Transverse colon (tissue), 4 donors: ENCODE results near the gene IFT172. TPM values are rescaled to one million over a fixed set of nuclear protein-coding genes. Genes with fewer than 3 reads are reported as not detected.

Experiments
- DNase-seq: peaks from one replicate; pipeline ENCODE4 v3.0.0-alpha.2; 2019
- H3K27ac ChIP-seq, 4 donors: fragments of 200-600 bp; sonication (generic); 2 replicates each; pipeline ENCODE4 v1.5.1; 2016 to 2018; ENCODE audit warnings: inconsistent platforms in 4 of 4
- H3K27me3 ChIP-seq: fragments of 200-600 bp; sonication (generic); 2 replicates; pipeline ENCODE4 v1.5.1; 2017; ENCODE audit warnings: inconsistent platforms
- H3K36me3 ChIP-seq, 4 donors: fragments of 200-600 bp; sonication (generic); 2 replicates each; pipeline ENCODE4 v1.5.1; 2017 to 2019; ENCODE audit warnings: inconsistent platforms in 4 of 4
- H3K4me1 ChIP-seq, 4 donors: fragments of 200-600 bp; sonication (generic); 2 replicates each; pipeline ENCODE4 v1.5.1; 2017 to 2020; ENCODE audit warnings: inconsistent platforms in 4 of 4
- H3K4me3 ChIP-seq, 4 donors: fragments of 200-600 bp; sonication (generic); 1 replicate in 1 of 4; 2 replicates in 3 of 4; pipeline versions ENCODE4 v1.5.1 to v1.6.1; 2017 to 2019; ENCODE audit warnings: inconsistent platforms in 4 of 4
- H3K9me3 ChIP-seq, 2 donors: fragments of 200-600 bp; sonication (generic); 2 replicates each; pipeline ENCODE4 v1.5.1; 2017 to 2019; ENCODE audit warnings: inconsistent platforms in 2 of 2
- CTCF ChIP-seq, 5 experiments: fragments of 200-600 bp in 3 of 5; fragments of 450-650 bp in 2 of 5; sonication (generic) in 3 of 5; IDR thresholded peaks; 1 replicate in 2 of 5; 2 replicates in 3 of 5; pipeline ENCODE4 v1.5.1; 2016 to 2017; ENCODE audit warnings: antibody characterized with exemption in 5 of 5, inconsistent platforms in 3 of 5, mild to moderate bottlenecking in 2 of 5, moderate library complexity in 1 of 5
- EP300 ChIP-seq: sonication (generic); formaldehyde crosslinking; IDR thresholded peaks from one replicate; pipeline ENCODE4 v1.6.1; 2017; ENCODE audit warnings: antibody characterized with exemption, low read depth
- POLR2A ChIP-seq: fragments of 450-650 bp; IDR thresholded peaks from one replicate; pipeline ENCODE4 v1.6.1; 2016; ENCODE audit warnings: antibody characterized with exemption, mild to moderate bottlenecking, moderate library complexity
- POLR2AphosphoS5 ChIP-seq, 3 donors: sonication (generic); formaldehyde crosslinking; IDR thresholded peaks; one replicate each; pipeline ENCODE4 v1.6.1; 2016; ENCODE audit warnings: antibody characterized with exemption in 3 of 3
- WGBS, 2 donors: methylation state at CpG; one replicate each; pipeline ENCODE4 v1.1.5; 2018; ENCODE audit warnings: low coverage in 1 of 2; 5-methylcytosine and 5-hydroxymethylcytosine counted together
- in situ Hi-C, 4 donors: fragments of 200-750 bp; cut with MboI; loops; one replicate each; pipeline versions ENCODE4 v1.15.0 to v1.15.1; 2017; ENCODE audit warnings: low sequenced_read_pairs in 3 of 4, low pct_ligation_motif_present in 1 of 4, low pct_unique_long_range_greater_than_20kb in 1 of 4
- intact Hi-C: fragments of 100-400 bp; cut with DNase I; formaldehyde crosslinking; loops from one replicate; pipeline ENCODE4 v1.15.1; 2023; ENCODE audit warnings: low total_unique reads
- total RNA-seq, 4 donors: library from RNA; depleted of rRNA; stranded (reverse); fragments of >200 nt; gene quantifications; one replicate each; pipeline ENCODE4 v1.1.0, GENCODE V29; 2016

The IFT172 gene
- total RNA-seq, 4 donors from 2014 or later: 14.5 to 113 (median 43.5) TPM

GRCh38 chr2:27453968-27454367, 35.6 kb downstream of the IFT172 start:
- in situ Hi-C loops: no loop called here
- no peak for TF ChIP-seq POLR2A
- no peak for TF ChIP-seq CTCF (IDR thresholded peaks at IDR 0.05)
- TF ChIP-seq POLR2AphosphoS5 (IDR thresholded peaks at IDR 0.05): no peak
- no peak for TF ChIP-seq EP300
- peaks cover 0 to 7% (median 3%) of the 10 kb centered on the region in 4 donors for H3K36me3 ChIP-seq
- H3K9me3 ChIP-seq: no peaks in the 10 kb centered on the region
- intact Hi-C loops: no loop called here
- no peaks in the 10 kb centered on the region for H3K27me3 ChIP-seq
- DNase-seq: no peak
- H3K27ac ChIP-seq: no peak overlapping the region
- H3K4me1 ChIP-seq: no peaks in the 10 kb centered on the region
- WGBS, 2 donors: 89 to 100% methylated on average over 1 to 7 of the region's 7 CpGs
- no peak overlapping the region for H3K4me3 ChIP-seq

- in situ Hi-C loops (no loop called here), intact Hi-C loops (no loop called here)
- TF ChIP-seq POLR2AphosphoS5 (IDR thresholded peaks at IDR 0.05) (no peak), EP300 (no peak), POLR2A (no peak), CTCF (IDR thresholded peaks at IDR 0.05) (no peak)
- Histone ChIP-seq H3K4me1 (peaks cover 0 to 2% (median 0%) of the 10 kb centered on the region in 4 donors), H3K36me3 (peaks cover 0 to 8% (median 1%) of the 10 kb centered on the region in 4 donors), H3K27ac (no peak overlapping the region), H3K27me3 (no peaks in the 10 kb centered on the region), H3K9me3 (no peaks in the 10 kb centered on the region), H3K4me3 (no peak overlapping the region)
- 100% methylated on average over 1 of the region's 1 CpG; no CpG with 5 or more reads in 1 of the 2 donors for WGBS, 2 donors
- no peak for DNase-seq
These were observed 38.4 kb downstream of the IFT172 start for GRCh38 chr2:27451095-27451494.

- TF ChIP-seq EP300 (no peak), POLR2AphosphoS5 (IDR thresholded peaks at IDR 0.05) (no peak), POLR2A (no peak), CTCF (IDR thresholded peaks at IDR 0.05) (no peak)
- no peak overlapping the region for H3K27ac ChIP-seq
- no peak for DNase-seq
- no peaks in the 10 kb centered on the region for H3K27me3 ChIP-seq
- no peaks in the 10 kb centered on the region for H3K9me3 ChIP-seq
- no peak overlapping the region for H3K4me3 ChIP-seq
- in situ Hi-C loops: no loop called here
- intact Hi-C loops: no loop called here
- 64 to 100% methylated on average over 1 to 3 of the region's 3 CpGs for WGBS, 2 donors
- peaks cover 0 to 8% (median 1%) of the 10 kb centered on the region in 4 donors for H3K36me3 ChIP-seq
- peaks cover 0 to 13% (median 7%) of the 10 kb centered on the region in 4 donors for H3K4me1 ChIP-seq
These were observed 41.2 kb downstream of the IFT172 start for GRCh38 chr2:27448381-27448780.

GRCh38 chr2:27446057-27446456, 43.5 kb downstream of the IFT172 start:
- peaks cover 0 to 17% (median 4%) of the 10 kb centered on the region in 4 donors for H3K36me3 ChIP-seq
- intact Hi-C loops: no loop called here
- peaks cover 3 to 28% (median 14%) of the 10 kb centered on the region in 4 donors for H3K4me1 ChIP-seq
- 29 to 50% methylated on average over 1 to 3 of the region's 3 CpGs for WGBS, 2 donors
- DNase-seq: peak; percentile 86
- in situ Hi-C loops: no loop called here
- no peaks in the 10 kb centered on the region for H3K27me3 ChIP-seq
- peak overlapping the region in 1 of 4 donors; percentile 27 for H3K4me3 ChIP-seq
- peak; percentile 88 for TF ChIP-seq POLR2A
- TF ChIP-seq POLR2AphosphoS5 (IDR thresholded peaks at IDR 0.05): peak; percentile 53 to 83 (median 80)
- no peak for TF ChIP-seq CTCF (IDR thresholded peaks at IDR 0.05)
- no peaks in the 10 kb centered on the region for H3K9me3 ChIP-seq
- H3K27ac ChIP-seq: peak overlapping the region; percentile 81 to 89 (median 85)
